Hypothalamus (tissue), 51 donors: Measurements from ENCODE around the gene GNL2.
A peak's percentile ranks its signal among the peaks of the same experiment; 100 is the strongest.
"Not testable (repeated sequence)": the region's sequence is repeated elsewhere in the genome, so short reads cannot be mapped to it uniquely, and the experiment has no call there.

Source experiments
- DNase-seq, 51 donors: peaks; one replicate each; lab custom pipeline; 2025; lab: John Stamatoyannopoulos, UW

The GNL2 gene

GRCh38 chr1:37561133-37562132 lies 34.3 kb downstream of the GNL2 start:
- DNase-seq, result no peak

- no peak for DNase-seq
Measured at GRCh38 chr1:37560401-37561132, 35.2 kb downstream of the GNL2 start.

GRCh38 chr1:37559957-37560379 lies 35.8 kb downstream of the GNL2 start:
- not testable (repeated sequence) for DNase-seq

- DNase-seq, result no peak
Measured at GRCh38 chr1:37559080-37559479, 36.7 kb downstream of the GNL2 start.

GRCh38 chr1:37558411-37558810 lies 37.3 kb downstream of the GNL2 start:
- no peak for DNase-seq

GRCh38 chr1:37557402-37557801 lies 38.3 kb downstream of the GNL2 start:
- DNase-seq, result no peak

- peak; percentile 1 to 92 (median 77) for DNase-seq
Measured at GRCh38 chr1:37556712-37557196, 39.0 kb downstream of the GNL2 start, which contains the start of gene DNALI1. DNALI1 (plus strand) TSS chr1:37556940; CDS start chr1:37556995, 55 bp downstream.

GRCh38 chr1:37553927-37554808 lies 41.6 kb downstream of the GNL2 start, which contains the start of gene SNIP1:
SNIP1 (minus strand) TSS chr1:37554293; CDS start chr1:37554229, 64 bp downstream.
- DNase-seq, result peak; percentile 52 to 99 (median 92)

GRCh38 chr1:37553598-37553926 lies 42.2 kb downstream of the GNL2 start:
- no peak for DNase-seq

- no peak for DNase-seq
Measured at GRCh38 chr1:37549341-37549740, 46.4 kb downstream of the GNL2 start.

- DNase-seq, result no peak
Measured at GRCh38 chr1:37545019-37545418, 50.7 kb downstream of the GNL2 start.

GRCh38 chr1:37544530-37544929 lies 51.2 kb downstream of the GNL2 start:
- DNase-seq, result no peak

- no peak for DNase-seq
Measured at GRCh38 chr1:37540036-37540785, 55.5 kb downstream of the GNL2 start.

GRCh38 chr1:37539154-37539553 lies 56.6 kb downstream of the GNL2 start:
- not testable (repeated sequence) for DNase-seq

- peak in 2 of 51 donors; percentile 4 to 23 for DNase-seq
Measured at GRCh38 chr1:37537378-37537777, 58.4 kb downstream of the GNL2 start.

GRCh38 chr1:37533317-37534093 lies 62.2 kb downstream of the GNL2 start:
- DNase-seq, result no peak

GRCh38 chr1:37532418-37533156 lies 63.1 kb downstream of the GNL2 start:
- DNase-seq, result not testable (repeated sequence)

GRCh38 chr1:37529888-37530287 lies 65.8 kb downstream of the GNL2 start:
- not testable (repeated sequence) for DNase-seq
